HepG2 (cell line): Measurements from ENCODE around the gene SYNJ2. TPM values are rescaled to one million over a fixed set of nuclear protein-coding genes. Genes with fewer than 3 reads are reported as not detected.
A peak's percentile ranks its signal among the peaks of the same experiment; 100 is the strongest.

ENCODE experiments used
- AGO1 ChIP-seq: fragments of 200-400 bp; formaldehyde crosslinking; IDR thresholded peaks from 2 replicates; pipeline ENCODE4 v1.6.1; 2017; ENCODE audit warnings: mild to moderate bottlenecking, low read depth, low read length, moderate library complexity; ENCODE audit not compliant: poor library complexity, severe bottlenecking
- ATF4 ChIP-seq, 2 experiments: fragments of 450-650 bp in 1 of 2; sonication (generic) in 1 of 2; formaldehyde crosslinking; IDR thresholded peaks; 2 replicates each; pipeline versions ENCODE4 v1.5.0 to v1.8.0; 2020 to 2022; ENCODE audit warnings: mild to moderate bottlenecking in 1 of 2, missing genetic modification reagents in 1 of 2
- CCDC6 ChIP-seq: sonication (generic); formaldehyde crosslinking; IDR thresholded peaks from 2 replicates; pipeline ENCODE4 v1.8.1; 2022; ENCODE audit warnings: mild to moderate bottlenecking, missing genetic modification reagents, moderate library complexity
- CEBPG ChIP-seq: IDR thresholded peaks from 2 replicates; pipeline ENCODE4 v1.6.1; 2016
- ELF3 ChIP-seq: IDR thresholded peaks from 2 replicates; pipeline ENCODE4 v1.6.1; 2016; ENCODE audit warnings: missing genetic modification reagents, missing compliant biosample characterization
- ETV5 ChIP-seq: IDR thresholded peaks from 2 replicates; pipeline ENCODE4 v1.6.1; 2018; ENCODE audit warnings: missing biosample characterization, missing genetic modification reagents, inconsistent platforms, borderline replicate concordance
- FOSL2 ChIP-seq: sonication (generic); formaldehyde crosslinking; IDR thresholded peaks from 2 replicates; pipeline ENCODE4 v1.4.0; 2020; ENCODE audit warnings: missing genetic modification reagents
- FOXA1 ChIP-seq, 2 experiments: fragments of 450-650 bp in 1 of 2; sonication (generic) in 1 of 2; formaldehyde crosslinking in 1 of 2; IDR thresholded peaks; 2 replicates each; pipeline versions ENCODE4 v1.4.0 to v1.6.1; 2016 to 2020; ENCODE audit warnings: missing genetic modification reagents in 1 of 2
- FOXA3 ChIP-seq: IDR thresholded peaks from 2 replicates; pipeline ENCODE4 v1.6.1; 2016; ENCODE audit warnings: missing genetic modification reagents, missing compliant biosample characterization
- NR3C1 ChIP-seq: sonication (generic); formaldehyde crosslinking; IDR thresholded peaks from 2 replicates; pipeline ENCODE4 v1.4.0; 2020; ENCODE audit warnings: missing genetic modification reagents
- RBM22 ChIP-seq: fragments of 200-400 bp; formaldehyde crosslinking; optimal IDR thresholded peaks from 2 replicates; pipeline ENCODE3; 2017; ENCODE audit warnings: mild to moderate bottlenecking, low read length, moderate library complexity
- SAP130 ChIP-seq: IDR thresholded peaks from 2 replicates; pipeline ENCODE4 v1.6.1; 2016; ENCODE audit warnings: low read depth
- UBTF ChIP-seq: sonication (generic); formaldehyde crosslinking; IDR thresholded peaks from 2 replicates; pipeline ENCODE4 v1.4.0; 2020; ENCODE audit warnings: mild to moderate bottlenecking, missing genetic modification reagents
- ZBTB33 ChIP-seq: sonication (generic); formaldehyde crosslinking; IDR thresholded peaks from 2 replicates; pipeline ENCODE4 v1.4.0; 2020; ENCODE audit warnings: missing genetic modification reagents
- ZSCAN20 ChIP-seq: sonication (generic); formaldehyde crosslinking; IDR thresholded peaks from 2 replicates; pipeline ENCODE4 v1.4.0; 2020; ENCODE audit warnings: missing genetic modification reagents, mild to moderate bottlenecking, borderline replicate concordance
- polyA plus RNA-seq, 8 experiments: library from polyadenylated mRNA; depleted of rRNA in 3 of 8; stranded (reverse) in 7 of 8; unstranded in 1 of 8; fragments of >200 nt; fragmentation: Illumina TruSeq in 4 of 8; extraction: Trizol in 4 of 8; gene quantifications; 2 replicates each; pipeline versions ENCODE4 v1.2.1 to v1.2.3, GENCODE V29; 2011 to 2016; ENCODE audit warnings: low read depth in 4 of 8, missing spikeins in 1 of 8, mixed read lengths in 1 of 8; ENCODE audit not compliant: insufficient read depth in 1 of 8
- total RNA-seq, 5 experiments: library from RNA; depleted of rRNA; stranded (reverse); fragments of >200 nt; fragmentation: Illumina TruSeq; extraction: Trizol; gene quantifications; 2 replicates each; pipeline ENCODE4 v1.2.3, GENCODE V29; 2016; ENCODE audit warnings: low read depth in 1 of 5
- TF ChIP-seq, protein P1 (sequence below): sonication (generic); formaldehyde crosslinking; IDR thresholded peaks from 2 replicates; pipeline ENCODE4 v1.4.0; 2020; ENCODE audit warnings: missing genetic modification reagents

Gene SYNJ2
- total and polyA plus RNA-seq, 2 of the 13 experiments (the other 11 are each of a cell fraction or from before 2014, with no cell fraction given), result 39.1 to 57.6 TPM

DNA sequence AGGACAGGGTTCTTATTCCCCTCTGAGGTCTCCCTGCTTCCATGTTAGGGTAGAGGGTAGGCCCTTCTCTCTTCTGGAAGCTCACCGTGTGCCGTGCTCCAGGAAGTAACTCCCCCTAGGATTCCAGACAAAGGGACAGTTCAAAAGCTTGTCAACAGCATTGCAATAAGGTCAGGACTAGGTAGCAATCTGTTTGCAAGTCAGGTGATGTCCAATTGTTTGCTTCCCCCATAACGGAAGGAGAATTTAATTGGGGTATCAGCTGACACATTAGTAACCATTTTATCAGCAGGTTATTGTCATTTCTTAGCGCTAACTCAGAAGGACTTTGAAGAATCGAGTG is 41.9 kb downstream of the SYNJ2 start (continued):
- TF ChIP-seq ATF4 (CRISPR knock-in tag; IDR thresholded peaks at IDR 0.05) (0 out of 4 replicates have a peak, but pooled peaks of 1 of the 2 experiments have one; percentile 28), AGO1 (no peak), FOXA1 (IDR thresholded peaks at IDR 0.05) (no peak), FOXA1 (CRISPR knock-in tag; IDR thresholded peaks at IDR 0.05) (peak; percentile 74), CEBPG (CRISPR knock-in tag) (peak; percentile 66; the same call in 1 of the 2 replicates), SAP130 (peak; percentile 68), ELF3 (peak; percentile 91), CCDC6 (CRISPR knock-in tag) (0 out of 2 replicates have a peak, but pooled peaks have one; percentile 47), FOSL2 (0 out of 2 replicates have a peak, but pooled peaks have one; percentile 12), FOXA3 (peak; percentile 76), ZSCAN20 (CRISPR knock-in tag) (no peak), NR3C1 (CRISPR knock-in tag) (no peak), ZBTB33 (CRISPR knock-in tag) (peak; percentile 41; the same call in 1 of the 2 replicates), ETV5 (CRISPR knock-in tag) (peak; percentile 74; the same call in 1 of the 2 replicates), RBM22 (peak; percentile 60), UBTF (no peak)
- TF ChIP-seq, protein P1, sequence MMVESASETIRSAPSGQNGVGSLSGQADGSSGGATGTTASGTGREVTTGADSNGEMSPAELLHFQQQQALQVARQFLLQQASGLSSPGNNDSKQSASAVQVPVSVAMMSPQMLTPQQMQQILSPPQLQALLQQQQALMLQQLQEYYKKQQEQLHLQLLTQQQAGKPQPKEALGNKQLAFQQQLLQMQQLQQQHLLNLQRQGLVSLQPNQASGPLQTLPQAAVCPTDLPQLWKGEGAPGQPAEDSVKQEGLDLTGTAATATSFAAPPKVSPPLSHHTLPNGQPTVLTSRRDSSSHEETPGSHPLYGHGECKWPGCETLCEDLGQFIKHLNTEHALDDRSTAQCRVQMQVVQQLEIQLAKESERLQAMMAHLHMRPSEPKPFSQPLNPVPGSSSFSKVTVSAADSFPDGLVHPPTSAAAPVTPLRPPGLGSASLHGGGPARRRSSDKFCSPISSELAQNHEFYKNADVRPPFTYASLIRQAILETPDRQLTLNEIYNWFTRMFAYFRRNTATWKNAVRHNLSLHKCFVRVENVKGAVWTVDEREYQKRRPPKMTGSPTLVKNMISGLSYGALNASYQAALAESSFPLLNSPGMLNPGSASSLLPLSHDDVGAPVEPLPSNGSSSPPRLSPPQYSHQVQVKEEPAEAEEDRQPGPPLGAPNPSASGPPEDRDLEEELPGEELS (CRISPR knock-in tag), result peak; percentile 65
- TF ChIP-seq, all 625 proteins: peak for 46
